ENCODE measurements around the gene RPL10.

Gene RPL10

DNA sequence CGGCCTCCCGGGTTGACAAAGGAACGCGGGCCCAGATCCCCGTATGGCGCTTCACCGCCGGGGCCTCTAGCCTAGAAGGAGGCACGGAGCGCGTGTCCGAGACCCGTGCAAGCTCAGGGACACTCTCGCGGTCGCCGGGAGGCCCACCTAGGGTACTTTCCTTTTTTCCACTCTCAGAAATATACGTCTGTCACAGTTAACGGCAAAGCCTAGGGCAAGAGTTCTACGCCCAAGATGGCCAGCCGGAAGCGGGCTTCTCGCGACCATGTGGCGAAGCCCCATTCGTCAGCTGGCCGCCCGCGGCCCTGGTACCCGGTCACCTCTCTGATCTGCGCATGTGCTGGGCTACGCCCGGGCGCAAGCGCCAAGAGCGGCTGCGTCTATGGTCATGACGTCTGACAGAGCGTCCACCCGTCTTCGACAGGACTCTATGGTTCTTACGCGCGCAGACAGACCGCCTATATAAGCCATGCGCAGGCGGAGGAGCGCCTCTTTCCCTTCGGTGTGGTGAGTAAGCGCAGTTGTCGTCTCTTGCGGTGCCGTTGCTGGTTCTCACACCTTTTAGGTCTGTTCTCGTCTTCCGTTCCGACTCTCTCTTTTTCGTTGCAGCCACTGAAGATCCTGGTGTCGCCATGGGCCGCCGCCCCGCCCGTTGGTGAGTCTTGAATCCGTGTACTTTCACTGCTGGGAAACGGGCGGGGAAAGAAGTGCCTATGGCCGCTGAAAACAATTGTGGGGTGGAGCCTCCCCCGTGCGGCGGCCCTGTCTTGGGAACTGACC, at the start of gene RPL10:
TSS of gene RPL10 (plus strand) at position 490 of the 780 bp plus-strand sequence. CDS start at position 633, 143 bp downstream.
- DNase-seq = peak; percentile 80 to 84

DNA sequence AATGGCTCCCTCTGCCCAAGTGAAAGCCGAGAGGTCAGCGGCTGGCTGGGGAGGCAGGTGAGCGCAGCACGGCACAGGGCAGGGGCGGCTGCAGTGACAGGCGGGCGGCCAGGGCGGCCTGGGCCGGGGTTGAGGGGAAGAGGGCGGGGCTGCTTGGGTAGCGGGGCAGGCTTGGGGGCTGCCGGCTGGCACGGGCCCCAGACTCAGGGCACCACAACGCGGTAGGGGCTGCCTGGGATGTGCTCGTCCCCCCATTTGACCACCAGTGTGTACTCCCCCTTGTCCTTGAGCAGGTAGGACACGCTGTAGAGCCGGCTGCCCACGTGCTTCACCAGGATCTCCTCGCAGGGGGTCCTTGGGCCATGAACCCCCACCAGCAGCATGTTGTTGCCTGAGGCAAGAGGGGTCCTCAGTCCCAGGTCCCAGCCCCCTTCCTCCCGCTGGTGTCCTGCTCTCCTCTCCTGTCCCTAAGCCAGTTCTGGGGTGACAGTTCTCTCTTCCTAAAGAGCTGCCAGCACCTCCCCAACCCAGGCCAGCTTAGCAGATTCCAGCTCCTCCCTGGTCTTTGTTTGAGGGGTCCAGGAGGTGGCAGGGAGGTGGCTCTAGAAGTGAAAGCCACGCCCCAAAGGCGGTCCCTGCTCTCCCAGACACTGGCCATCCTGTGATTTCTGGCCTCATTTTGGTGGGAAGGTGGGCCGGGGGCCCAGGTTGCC, 49.4 kb upstream of the RPL10 start:
- no peak for DNase-seq

DNA sequence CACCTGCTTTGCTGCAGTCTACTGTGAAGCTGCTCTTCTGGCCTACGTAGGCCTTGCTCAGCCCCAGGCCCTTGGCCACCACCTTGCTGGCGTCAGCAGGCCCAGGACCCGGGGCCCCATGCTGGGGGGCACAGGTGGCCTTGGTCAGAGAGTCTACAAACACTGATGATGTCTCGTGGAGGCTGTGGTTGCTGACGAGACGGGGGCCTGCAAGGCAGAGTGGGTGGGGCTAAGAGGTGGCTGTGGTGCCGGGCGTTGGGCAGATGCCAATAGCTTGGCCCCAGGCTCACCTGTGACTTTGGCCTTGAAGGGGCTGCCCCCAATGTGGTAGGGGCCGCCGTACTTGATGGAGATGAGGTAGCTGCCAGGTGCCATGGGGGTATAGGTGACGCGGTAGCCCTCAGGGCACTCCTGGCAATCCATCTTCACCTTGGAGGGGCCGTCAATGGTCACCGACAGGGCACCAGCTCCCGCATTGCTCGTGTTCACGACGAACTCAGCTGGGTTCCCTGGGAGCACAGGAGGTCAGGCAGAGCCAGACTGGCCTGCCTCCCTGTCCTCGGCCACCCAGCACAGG, 48.7 kb upstream of the RPL10 start:
- no peak for DNase-seq

DNA sequence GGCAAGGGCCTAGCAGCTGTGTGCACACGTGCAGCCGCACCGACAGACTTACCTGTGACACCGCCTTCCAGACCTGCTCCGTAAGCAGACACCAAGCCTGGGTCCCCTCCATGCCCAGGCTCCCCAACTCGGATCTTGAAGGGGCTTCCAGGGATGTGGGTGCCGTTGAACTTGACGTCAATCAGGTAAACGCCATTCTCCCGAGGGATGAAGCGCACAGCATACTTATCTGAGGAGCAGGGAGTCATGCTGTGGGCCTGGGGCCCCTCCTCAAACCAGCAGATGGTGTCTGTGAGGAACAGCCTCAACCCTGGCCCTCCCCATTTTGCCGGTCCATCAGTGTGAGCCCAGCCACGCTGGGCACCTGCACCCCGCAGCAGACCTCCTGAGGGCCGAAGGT, 48.2 kb upstream of the RPL10 start:
- DNase-seq = no peak

DNA sequence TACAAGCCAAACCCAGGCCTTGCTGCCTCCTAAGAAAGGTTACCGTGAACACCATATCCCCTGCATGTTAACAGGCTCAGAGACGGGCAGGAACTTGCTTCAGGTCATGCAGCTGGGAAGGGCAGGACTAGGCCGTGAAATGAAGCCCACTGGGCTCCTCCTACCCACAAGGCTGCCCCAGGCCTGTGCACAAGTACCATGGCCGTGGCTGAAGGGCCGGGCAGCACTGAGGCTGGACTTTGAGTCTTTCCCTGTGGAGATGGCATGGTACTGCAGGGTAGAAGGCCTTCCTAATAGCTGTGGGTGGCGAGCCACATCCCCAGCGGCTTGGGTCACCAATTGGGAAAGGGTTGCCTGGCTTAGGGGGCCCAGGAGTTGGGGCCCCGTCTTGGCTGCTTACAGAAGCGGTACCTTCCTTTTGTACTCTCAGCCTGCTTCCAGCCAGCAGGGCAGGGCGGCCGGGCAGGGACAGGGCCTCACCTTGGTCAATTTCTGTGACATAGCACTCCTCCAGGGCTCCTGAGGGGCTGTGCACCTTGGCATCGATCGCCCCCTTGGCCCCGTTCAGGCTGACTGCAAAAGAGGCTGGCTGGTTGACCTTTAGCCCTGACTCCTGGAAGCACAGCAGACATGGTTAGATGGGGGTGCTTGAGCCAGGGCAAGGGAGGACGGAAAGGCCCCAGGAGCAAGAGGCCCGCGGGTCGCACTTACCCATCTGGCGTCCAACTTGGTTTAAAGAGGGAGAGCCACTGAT, 47.6 kb upstream of the RPL10 start:
- no peak for DNase-seq

DNA sequence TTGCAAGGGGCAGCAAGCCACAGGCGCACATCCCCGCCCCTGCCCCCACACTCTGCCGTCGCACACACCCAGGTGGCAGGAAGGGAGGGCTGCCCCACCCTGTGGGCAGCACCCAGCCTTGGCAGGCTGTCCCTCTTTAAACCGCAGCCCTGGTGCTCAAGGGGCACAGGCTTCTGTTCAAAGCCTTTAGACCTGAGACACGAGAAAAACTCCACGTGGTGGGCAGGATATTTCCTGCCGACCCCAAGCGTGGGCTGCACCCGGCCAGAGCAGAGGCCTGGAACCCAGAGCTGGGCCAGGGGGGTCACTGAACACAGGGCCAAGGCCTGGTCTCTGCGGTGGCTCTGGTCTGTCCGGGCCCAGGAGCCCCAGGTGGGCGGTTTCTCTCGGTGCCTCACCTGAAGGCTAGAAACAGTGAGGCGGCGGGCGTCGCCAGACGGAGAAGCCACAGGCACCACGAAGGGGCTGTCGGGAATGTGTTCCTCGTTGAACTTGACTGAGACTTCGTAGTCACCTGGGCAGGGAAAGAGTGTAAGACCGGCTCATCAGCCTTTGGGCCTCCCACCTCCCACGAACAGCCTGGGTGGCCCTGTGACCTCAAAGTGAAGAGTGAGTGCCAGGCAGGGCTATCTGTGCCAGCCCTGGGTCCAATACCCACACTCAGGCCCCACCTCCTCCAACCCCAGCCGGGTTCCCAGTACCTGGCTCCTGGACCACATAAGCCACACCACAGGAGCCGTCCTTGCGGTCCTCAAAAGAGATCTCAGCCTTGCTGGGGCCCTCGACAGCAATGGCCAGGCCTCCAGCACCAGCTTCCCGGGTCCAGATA, 46.8 kb upstream of the RPL10 start:
- DNase-seq = no peak

DNA sequence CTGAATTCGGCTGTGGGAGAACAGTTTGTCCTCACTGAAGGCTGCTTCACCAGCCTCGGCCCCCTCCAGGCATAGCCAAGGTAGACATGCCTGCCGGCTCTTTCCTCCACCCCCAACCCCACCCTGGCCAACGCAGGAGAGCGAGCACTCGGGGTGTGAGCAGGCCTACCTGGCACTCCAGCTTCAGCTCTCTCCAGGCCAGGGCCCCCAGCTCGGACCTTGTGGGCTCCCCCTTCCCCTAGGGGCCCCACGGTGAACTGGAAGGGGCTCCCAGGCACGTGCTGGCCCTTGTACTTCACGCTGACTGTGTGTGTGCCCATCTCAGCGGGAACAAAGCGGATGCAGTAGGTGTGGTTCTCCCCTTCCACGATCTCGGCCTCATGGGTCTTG, 46.2 kb upstream of the RPL10 start:
- no peak for DNase-seq

DNA sequence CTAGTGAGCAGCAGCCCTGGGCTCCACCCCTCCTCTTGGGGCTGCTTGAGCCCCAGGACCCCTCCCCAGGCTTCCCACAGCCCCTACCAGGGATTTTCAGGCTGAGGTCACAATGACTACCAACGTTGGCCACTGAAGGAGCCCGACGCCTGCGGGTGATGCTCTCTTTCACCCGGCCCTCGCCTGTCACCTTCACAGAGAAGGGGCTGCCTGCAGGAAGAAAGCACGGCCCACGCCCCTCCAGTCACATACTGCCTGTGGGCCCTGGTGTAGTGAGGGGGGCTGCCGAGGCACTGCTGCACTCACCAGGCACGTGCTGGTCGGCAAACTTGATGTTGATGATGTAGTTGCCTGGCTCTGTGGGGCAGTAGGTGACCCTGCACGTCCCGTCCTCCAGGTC, 45.7 kb upstream of the RPL10 start:
- no peak for DNase-seq

DNA sequence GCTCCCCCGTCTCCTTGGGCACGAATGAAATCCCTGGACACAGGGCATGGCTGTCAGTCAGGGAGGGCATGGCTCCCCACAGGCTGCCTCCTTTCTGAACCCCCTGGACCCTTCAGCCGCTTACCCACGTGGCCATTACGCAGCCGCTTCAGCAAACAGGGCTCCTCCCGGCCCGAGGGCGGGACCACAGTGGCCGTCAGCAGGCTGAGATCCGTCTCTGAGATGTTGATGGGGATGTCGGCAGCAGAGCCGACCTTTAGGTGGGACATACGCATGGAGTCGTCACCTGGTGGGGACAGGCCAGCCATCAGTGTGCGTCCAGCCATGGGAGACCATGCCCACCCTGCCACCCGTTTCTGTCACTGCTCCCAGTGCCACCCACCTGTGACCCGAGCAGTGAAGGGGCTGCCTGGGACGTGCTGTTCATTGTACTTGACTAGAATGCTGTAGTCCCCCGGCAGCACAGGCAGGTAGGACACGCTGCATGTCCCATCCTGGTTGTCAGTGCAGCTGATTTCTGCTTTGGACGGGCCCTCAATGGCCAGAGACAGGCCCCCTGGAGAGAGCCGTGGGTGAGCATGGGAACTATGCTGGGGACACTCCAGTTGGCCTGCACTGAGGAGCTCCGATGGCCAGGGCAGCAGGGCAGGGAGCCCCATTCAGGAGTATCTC, 44.9 kb upstream of the RPL10 start:
- DNase-seq = no peak

DNA sequence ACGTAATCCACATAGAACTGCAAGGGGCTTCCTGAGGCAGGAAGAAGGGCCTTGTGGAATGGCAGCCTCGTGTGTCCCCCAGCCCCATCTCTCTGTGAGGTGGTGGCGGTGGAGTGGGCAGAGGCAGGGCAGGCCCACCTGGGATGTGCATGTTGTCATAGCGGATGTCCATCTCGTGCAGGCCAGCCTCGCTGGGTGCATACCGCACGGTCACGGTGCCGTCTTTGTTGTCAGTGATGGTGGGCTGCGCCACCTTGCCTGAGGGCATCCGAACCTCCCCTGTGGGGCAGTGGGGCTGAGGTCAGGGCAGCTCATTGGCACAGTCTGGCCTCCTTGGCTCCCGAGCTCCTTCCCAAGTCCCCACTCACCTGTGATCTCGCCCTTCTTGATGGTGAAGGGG, 44.2 kb upstream of the RPL10 start:
- DNase-seq = no peak

DNA sequence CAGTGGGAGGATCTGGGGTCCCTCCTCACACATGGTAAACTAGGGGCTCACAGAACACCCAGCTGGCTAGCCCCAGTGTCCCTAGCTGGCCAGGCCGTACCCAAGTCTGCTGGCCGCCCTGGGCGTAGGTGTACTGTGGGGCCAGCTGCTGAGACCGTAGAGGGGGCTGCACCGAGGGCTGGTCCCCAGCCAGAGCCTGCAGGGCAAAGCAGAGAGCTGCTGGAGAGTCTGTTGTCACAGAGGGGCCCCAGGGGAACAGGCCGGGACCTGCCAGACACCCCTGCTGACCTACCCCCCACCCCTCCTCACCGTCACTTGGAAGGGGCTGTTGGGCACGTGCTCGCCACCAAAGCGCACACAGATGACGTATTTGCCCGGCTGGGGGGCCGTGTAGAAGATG, 43.7 kb upstream of the RPL10 start:
- no peak for DNase-seq

DNA sequence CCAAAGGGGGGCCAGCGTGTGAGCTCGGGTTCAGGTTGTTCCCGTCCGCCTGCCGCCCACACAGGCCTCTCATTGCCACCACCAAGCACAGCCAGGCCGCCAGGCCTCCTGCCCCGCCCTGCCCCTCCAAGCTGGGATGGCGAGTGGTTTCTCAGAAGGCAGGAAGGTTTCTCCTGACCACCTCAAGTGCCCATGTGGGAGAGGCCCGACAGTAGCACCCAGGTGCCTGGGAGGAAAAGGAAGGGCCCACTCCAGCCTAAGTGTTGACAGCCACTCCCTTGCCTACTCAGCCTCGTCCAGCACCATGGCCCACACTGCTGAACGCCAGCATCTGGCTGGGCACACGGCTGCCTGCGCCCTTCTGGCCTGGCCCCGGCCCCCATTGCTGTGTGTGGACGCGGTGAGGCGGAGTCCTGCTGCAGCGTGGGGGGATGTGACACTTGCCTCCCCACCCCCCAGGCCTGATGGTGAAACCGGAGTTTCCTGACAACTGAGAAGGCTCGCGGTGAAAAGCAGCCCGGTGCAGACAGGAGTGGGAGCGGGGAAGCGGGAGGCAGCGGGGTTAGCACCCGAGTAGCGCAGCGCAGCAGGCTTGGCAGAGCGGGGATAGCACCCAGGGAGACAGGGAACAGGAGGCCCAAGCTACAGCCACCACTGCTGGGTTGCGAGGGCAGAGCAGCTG, 42.9 kb upstream of the RPL10 start:
- no peak for DNase-seq

DNA sequence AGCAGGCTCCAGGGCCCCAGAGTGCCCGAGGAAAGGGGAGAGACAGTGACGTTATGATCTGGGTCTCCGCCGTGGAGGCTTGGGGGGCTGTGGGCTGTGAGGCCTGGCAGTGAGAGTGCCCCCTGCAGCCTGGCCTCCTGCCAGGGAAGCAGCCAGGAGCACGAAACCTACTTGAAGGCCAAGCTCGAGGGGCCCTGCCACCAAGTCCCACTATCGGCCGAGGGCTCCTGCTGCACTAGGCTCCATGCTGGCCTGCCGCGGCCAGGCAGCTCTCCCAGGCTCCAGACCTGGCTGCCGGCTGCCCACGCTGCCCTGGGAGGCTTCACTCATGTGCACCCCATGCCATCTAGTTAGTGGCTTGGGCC, 42.4 kb upstream of the RPL10 start:
- no peak for DNase-seq

DNA sequence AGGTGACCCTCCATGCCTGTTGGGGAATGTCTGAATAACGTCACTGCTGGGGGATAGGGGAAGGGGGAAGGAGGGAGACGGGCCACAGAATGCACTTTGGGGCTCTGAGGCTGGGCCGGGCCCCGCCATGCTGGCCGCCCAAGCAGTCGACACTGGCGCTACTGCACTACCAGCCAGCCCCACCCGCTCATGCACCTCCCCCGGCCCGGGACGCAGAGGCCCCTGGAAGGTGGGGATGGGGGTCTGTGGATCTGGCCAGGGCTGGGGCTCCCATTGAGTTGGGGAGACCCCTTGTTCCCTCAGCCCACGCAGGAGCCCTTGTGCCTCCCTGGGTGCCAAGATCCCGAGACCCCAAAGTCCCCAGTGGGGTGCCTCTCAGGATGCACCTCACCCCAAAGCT, 41.6 kb upstream of the RPL10 start:
- DNase-seq = no peak

DNA sequence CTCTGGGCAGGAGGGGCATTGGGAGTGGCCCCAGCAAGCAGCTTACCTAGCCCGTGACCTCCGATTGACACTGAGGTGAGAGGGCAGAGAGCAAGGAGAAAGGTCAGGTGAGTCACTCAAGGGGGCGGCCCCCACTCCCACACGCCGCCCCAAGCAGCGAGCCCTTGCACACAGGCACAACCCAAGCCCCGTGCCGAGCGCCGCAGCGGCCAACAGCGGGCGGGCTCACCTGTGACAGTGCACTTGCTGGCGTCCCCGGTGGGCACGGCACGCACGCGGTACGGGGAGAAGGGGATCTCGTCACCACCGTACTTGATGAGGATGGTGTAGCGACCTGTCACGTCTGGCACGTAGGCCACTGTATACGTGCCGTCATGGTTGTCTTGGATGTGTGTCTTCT, 41.0 kb upstream of the RPL10 start:
- no peak for DNase-seq

DNA sequence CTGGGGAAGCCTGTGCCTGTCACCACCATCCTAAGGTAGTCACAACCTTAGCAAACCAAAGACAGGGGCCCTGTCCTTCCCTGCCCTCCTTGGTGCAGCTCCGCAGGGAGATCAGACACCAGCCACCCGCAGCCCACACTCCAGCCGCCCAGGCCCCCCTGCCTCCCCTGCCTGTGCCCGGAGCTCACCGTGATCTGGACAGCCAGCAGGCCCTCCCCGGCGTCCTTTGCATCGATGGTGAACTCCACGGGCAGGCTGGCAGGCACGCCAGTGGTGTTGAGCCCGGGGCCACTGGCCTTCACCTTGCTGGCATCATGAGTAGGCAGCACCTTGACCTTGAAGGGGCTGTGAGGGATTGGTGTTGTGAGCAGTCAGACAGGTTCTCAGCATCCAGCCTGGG, 40.2 kb upstream of the RPL10 start:
- no peak for DNase-seq

DNA sequence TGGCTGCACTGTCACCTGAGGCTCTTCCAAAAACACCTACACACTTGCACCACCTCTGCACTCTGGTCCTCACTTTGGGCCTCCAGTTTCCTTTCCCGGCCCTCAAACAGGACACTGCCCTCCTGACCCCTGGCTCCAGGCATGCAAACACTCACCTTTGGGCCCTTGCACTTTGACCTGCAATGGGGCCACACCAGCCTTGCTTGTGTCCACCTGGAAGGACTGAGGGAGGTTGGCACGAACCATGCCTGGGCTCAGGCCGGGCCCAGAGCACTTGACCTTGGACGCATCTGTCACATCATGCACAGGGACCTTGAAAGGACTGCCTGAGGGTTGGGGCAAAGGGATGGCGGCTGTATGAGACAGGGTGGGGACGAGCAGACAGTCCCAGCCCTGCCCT, 39.3 kb upstream of the RPL10 start:
- no peak for DNase-seq

DNA sequence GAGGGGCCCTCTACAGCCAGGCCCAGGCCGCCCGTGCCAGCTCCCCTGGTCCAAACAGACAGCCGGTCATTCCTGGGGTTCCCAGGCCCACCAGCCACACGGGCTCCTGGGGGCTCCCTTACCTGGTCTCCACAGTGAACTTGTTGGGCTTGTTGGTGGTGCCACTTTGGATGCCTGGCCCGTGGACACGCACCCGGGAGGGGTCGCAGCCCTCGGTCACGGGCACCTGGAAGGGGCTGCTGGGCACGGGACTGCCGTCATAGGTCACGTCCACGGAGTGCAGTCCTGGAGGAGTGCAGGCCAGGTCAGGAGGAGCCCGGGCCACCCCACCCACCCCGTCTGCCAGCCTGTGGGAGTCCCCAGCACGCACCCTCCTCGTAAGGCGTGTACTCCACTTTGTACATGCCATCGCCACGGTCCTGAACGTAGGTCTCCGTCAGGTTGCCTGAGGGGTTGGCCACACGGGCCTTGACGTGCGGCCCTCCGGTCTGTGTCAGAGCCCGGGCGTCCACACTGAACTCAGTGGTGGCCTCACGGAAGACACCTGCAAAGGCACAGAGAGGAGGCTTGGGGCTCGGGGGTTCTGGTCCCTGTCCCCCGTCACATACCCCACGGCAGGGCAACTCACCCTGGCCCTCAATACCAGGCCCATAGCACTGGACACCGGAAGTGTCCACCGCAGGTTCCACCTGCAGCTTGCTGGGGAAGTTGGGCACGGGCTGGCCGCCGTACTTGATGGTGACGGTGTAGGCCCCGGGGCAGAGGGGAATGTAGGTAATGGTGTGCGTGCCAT, 38.6 kb upstream of the RPL10 start:
- DNase-seq = no peak

DNA sequence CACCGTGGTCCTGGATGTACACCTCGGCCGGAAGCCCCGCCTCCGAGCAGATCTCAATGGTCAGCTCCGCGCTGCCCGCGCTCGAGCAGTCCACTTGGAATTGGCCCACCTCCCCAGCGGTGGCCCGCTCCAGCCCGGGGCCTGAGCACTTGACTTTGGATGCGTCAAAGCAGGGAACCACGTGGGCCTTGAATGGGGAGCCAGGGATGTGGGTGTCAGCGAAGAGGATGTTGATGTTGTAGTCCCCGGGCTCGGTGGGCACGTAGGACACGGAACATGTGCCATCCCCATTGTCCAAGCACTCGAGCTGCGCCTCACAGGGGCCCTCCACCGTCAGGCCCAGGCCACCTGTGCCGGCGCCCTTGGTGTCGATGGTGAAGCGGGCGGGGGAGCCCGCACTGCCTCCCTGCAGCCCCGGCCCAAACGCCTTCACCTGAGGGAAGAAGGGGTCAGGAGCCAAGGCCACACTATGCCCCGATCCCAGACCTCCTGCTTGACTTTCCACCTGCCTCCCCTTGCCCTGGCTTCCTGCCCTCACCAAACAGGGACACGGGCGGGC, 37.9 kb upstream of the RPL10 start:
- DNase-seq = no peak

DNA sequence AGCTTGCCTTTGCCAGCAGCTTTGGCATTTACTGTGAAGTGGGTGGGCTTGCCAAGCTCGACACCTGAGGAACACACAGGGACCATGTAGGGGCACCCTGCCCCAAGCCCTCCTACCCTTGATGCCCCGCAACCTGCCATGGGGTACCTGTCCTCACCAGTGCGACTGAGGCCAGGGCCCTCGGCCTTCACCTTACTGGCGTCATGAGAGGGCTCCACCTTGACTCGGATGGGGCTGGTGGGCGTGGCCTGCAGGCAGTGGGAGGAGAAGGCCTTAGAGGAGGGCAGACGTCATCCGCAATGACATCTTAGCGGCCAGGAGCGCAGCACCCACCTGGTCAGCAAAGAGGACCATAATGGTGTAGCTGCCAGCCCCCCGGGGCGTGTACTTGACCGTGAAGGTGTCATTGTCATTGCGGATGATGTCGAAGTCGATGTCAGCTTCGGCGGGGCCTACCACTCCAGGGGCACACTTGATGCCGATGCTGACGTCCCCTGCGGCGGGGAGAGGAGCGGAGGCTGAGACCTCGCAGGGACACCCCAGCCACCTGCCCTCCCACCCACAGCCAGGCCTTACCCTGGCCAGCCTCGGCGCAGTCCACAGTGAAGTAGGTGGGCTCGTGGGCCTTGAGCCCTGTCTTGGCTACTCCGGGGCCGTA, 36.0 kb upstream of the RPL10 start:
- no peak for DNase-seq
